Measurements from ENCODE around the gene FBXL20.
A peak's percentile ranks its signal among the peaks of the same experiment; 100 is the strongest.
"Not testable (repeated sequence)": the region's sequence is repeated elsewhere in the genome, so short reads cannot be mapped to it uniquely, and the experiment has no call there.

Gene FBXL20

GRCh38 chr17:39250076-39250475 is 151.3 kb downstream of the FBXL20 start:
- DNase-seq (ENCODE audit: low read depth), result not testable (repeated sequence)

DNA sequence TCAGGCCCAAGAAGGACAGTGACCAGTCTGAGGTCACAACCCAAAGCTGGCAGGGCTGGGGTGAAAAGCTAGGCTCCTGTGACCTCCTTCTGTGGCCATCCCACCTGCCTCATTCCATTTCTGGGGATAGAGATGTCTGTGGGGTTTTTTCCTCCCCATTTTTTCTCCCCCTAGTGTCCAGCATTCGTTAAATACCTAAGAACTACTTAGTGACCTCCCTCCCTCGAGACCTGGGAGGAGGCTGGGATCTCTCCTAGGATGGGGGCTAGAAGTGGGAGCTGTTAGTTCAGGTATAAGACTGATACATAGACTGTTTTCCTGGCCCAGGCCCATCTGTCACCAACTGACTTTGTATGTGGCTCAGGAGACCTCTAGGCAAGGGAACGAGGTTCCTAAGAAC is 155.2 kb downstream of the FBXL20 start:
- DNase-seq (ENCODE audit: low read depth), result no peak

- peak; percentile 68 for DNase-seq (ENCODE audit: low read depth)
Measured at GRCh38 chr17:39244600-39245570, 156.5 kb downstream of the FBXL20 start.

DNA sequence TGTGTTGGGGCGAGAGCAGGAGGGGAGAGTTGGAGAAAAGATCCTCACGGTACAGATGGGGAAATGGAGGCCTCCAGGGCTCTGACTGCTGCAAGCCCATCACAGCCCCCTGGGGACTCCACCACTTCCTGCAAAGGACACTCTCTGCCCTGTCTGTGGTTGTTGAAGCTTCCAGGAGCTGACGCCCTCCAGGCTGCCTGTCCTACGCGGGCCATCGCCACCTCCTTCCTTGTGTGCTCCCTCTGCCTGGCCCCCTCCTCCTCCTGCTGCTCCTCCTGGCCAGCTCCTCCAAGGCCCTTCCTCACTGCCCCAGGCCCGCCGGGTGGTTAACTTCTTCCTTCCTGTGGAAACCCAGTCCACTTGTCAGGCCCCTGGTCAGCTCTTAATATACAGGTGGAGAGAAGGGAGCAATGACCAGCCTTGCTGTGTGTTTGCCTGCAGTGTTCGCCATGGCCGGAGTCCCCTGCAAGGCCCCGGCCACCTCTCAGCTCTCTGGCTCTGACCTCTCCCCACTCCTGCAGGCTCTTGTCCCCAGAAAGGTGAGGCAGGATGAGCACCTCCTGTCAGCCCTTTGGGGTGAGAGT is 157.3 kb downstream of the FBXL20 start:
- no peak for DNase-seq (ENCODE audit: low read depth)

GRCh38 chr17:39243155-39243554 is 158.3 kb downstream of the FBXL20 start:
- no peak for DNase-seq (ENCODE audit: low read depth)

- no peak for DNase-seq (ENCODE audit: low read depth)
Measured at GRCh38 chr17:39240631-39241030, 160.8 kb downstream of the FBXL20 start.

DNA sequence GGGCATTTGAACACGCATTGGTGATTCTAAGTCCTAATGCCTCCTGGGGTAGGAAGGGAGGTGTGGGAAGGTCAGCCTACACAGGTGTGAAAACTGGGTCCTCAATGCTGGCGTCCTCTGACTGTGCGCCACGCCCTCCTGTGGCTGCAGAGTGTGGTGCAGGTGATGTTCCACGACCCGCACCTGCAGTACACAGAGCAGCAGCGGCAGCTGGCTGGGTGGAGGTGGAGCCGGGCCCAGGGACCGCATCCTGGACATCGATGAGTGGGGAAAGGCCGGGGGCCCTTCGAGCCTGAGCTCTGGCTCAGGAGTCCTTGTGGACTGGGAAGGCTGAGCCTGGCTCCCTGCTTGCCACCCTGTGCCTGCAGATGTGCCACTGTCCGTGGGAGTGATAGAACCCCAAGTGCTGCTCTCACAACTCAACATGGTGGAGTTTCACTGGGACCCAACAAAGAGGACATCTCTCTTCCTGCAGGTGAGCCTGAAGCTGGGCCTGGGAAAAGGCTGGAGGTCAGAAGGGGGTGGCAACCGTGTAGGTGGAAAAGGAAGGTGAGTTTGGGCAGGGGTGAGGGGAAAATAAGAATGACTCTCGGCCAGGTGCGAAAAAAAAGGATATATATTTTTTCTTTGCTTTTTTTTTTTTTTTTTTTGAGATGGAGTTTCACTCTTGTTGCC is 161.6 kb downstream of the FBXL20 start:
- DNase-seq (ENCODE audit: low read depth), result peak; percentile 54

DNA sequence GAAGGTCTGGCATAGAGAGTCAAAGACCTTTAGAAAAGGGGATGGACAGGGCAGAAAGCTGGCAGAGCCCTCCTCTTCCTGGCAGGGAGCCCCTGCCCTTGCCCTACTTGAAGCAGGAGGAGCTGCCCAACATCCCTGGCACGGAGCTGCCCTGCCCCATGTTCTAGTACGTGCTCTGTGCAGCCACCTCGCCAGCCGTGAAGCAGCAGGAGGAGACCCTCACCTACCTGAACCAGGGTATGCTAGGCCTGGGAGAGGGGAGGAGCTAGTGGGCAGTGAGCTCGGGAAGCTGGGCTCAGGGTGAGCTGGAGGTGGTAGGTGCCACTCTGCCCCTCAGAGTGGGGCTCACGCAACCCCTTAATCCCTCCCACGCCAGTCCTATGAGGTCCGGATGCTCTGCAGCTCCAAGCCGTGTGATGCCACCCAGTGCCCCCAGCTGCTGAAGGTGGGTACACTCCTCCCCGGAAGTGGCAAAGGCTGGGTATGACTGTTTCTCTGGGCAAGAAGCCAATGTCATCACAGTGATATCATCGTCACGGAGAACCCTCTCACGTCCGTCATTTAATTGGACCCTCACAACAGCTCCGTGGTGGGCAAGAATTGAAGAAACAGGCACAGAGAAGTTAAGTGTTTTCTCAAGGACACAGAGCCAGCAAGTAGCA is 163.0 kb downstream of the FBXL20 start:
- DNase-seq (ENCODE audit: low read depth), result peak; percentile 71

DNA sequence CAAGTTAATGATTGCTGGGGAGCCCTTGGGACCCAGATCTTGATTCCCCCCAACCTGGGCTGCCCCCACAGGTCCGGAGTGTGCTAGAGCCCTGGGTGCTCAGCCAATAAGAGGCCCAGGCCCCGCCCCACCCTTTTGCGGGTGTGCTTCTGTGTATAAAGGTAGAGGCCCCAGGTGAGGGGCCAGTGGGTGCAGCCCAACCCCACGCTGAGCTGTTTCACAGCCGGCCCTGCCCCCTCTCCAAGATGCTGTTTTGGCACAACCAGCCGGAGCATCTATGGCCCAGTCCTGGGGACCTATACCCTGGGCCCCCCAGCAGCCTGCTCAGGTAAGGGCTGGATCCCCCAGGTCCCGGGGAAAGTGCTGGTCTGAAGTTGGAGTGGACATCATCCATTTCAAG is 163.8 kb downstream of the FBXL20 start:
- no peak for DNase-seq (ENCODE audit: low read depth)

DNA sequence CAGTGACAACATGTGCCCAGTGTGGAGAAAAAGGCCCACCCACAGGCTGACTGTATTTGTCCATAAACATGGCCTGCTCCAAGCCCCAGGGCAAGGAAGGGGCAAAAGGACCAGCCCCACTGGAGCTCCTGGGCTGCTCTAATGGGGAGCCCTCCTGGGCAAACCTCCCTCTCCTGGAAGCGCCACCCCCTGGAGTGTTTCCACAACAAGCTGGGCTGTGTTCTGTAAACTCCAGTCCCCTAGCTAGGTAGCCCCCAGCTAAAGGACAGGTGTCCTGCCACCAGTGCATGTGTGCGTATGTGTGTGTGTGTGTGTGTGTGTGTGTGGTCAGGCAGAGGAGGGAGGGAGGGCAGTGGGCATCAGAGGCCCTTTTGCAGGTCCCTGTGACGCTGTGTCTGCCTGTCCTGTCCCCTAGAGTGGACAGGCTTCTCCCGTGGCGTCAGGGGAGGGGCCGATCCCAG is 164.4 kb downstream of the FBXL20 start:
- no peak for DNase-seq (ENCODE audit: low read depth)

DNA sequence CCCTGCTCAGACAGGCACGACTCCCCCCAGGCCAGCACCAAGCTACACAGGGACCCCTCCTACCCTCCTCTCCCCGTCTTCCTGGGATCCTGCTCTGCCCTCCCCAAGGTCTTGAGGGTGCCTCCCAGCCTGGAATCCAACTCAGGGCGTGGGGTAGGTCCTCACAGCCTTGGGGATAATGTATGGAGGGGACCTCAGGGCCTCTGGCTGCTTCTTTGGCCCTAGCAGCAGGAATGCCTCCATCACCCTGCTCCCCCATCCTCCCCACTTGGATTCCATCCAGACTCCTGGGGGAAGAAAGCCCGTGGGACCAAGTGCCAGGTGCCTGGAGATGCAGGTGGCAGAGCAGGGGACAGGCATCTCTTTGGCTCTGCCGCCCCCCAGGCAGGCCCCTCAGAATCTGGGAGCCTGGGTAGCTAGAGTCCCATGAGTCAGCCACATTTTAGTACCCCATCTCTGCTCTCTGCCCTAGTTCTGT is 164.9 kb downstream of the FBXL20 start:
- DNase-seq (ENCODE audit: low read depth), result no peak

- DNase-seq (ENCODE audit: low read depth), result no peak
Measured at GRCh38 chr17:39235555-39236449, 165.6 kb downstream of the FBXL20 start.

GRCh38 chr17:39231591-39232551 is 169.6 kb downstream of the FBXL20 start:
- peak; percentile 29 for DNase-seq (ENCODE audit: low read depth)

DNA sequence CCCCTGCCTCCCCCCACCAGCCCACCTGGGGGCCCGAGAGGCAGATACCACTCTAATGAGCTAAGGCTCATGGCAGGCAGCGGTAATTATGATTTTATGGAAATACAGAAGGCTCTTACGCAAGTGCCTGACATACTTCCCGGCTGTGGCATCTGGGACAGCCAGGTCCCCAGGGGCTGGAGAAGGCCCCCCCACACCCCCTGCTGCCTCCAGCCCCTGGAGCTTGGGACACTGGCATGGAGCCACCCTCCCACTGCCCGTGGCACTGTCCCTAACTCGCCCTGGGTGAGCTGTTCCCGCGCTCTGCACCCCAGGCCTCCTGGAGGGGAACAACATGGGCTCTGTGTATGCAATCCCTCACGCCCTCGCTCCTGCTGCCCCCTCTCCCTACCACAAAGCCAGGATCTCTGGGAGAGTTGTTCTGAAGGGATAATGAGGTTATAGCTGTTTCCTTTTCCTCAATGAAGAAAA is 170.3 kb downstream of the FBXL20 start:
- no peak for DNase-seq (ENCODE audit: low read depth)

DNA sequence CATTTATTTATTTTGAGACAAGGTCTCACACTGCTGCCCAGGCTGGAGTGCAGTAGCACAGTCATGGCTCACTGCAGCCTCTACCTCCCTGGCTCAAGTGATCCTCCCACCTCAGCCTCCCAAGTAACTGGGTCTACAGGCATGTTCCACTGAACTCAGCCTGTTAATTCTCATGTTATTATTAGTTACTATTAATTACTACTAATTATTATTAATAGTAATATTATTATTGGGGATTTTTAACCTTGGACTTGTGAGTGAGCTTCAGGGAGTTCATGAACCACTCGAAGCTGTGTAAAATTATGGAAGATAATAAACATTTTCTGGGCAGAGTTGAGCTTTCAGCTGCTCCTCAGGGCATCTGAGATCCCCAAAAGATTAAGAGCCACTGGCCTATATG is 171.1 kb downstream of the FBXL20 start:
- DNase-seq (ENCODE audit: low read depth), result no peak

DNA sequence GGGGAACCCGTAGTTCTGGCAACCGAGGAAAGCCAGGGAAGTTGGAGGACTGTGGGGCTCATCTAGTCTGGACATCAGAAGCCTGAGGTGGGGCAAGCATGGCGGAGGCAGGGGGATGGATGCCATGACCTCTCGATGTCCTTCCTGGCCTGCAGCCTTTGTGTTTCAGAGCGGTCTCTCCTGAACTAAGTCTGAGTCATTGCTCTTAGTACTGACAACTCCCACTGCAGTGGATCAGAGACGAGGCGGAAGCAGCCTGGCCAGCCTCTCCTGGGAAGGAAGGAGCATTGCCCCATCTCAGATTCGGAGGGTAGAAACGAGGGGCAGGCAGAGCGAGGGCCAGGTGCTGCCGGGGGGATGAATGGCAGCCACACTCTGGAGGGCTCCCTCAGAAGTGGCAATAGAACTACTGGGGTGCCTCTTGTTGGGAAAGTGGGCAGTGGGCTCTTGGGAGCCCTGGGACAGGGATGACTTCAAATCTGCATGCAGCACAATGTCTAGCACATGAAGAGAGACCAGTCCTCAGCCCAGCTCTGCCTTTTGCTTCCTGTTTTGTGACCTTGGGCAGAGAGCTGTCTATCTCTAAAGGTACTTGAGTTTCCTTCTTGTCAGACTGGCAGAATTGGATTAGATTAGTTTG is 172.0 kb downstream of the FBXL20 start:
- DNase-seq (ENCODE audit: low read depth), result no peak

GRCh38 chr17:39227364-39227919 is 174.0 kb downstream of the FBXL20 start:
- no peak for DNase-seq (ENCODE audit: low read depth)

DNA sequence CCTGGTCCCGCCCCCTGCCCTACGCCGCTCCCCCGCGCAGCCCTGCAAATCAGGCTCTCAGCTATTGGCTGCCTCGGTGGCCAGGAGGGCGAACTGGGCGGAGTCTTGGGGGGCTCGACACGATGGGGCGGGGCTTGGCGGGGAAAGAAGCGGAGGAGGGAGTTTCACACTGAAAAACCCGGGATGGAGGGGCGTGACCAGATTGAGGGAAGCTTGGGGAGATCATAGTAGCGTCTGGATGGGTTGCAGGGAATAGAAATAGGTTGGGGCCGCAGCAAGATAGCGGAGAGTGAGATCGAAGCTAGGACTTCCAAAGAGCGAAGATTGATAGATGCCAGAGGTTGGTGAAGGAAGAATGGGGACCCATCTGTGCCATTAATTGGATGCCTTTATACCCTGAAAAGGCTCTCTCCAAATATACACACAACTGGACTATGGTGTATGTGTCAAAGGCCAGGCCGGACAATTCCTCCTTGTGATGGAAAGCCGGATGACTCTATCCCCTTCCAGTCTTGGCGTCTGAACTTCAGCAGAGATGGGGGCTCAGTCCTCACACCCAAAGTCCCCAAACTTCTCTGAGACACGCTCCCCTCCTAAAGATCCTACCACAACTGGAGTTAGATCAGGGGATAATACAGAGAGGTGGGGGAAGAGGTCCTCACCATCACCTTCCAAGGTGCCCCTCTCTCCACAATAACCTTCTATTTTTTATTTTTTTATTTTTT is 175.3 kb downstream of the FBXL20 start:
- no peak for DNase-seq (ENCODE audit: low read depth)
